Activated CD4-positive, alpha-beta T cell treated with anti-CD3 and anti-CD28 coated beads, Interleukin-2, amount 50 U/mL, for 16 hours (primary cell): ENCODE data around the gene CD83.

Experiments
- DNase-seq: peaks from one replicate; pipeline ENCODE4 v3.0.0-alpha.2; 2020

The CD83 gene

DNA sequence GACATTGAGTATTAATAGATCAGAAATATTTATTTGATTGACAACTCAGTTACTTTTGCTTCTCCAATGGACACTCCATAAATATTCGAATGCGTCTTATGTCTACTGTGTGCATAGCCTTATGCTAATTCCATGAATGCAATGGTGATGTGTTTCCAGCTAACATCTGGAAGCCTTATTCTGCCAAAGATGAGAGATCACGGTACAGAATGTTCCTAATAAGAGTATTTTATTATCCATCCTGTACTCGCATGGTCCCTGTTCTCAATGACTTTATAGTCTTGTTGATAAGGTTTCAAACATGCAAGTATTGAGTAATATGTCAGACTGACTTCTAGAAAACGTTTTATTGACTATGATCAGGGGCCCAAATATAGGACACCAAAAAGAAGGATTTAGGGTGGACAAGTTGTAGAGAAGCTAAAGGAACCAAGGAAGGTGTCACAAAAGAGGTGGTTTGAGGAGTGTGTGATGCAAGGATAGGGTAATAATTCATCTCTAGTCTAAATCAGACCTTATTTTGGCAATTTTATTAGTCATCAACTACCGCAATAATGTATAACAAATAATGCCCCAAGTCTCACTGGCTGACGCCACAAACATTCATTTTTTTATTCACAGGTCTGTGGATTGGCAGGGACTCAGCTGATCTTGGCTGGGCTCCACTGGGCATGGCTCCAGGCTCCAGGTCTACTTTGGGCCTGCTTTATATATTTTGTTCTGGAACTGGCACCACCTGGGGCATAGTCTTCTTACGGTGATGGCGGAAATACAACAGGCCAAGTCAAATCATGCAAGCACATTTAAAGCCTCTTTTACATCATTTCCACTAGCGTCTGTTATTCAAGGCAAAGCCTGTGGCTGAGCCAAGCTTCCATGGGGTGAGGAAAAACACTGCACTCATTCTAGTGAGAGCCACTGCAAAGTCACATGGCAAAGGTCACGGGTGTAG lies 24.5 kb upstream of the CD83 start:
- no peak for DNase-seq

DNA sequence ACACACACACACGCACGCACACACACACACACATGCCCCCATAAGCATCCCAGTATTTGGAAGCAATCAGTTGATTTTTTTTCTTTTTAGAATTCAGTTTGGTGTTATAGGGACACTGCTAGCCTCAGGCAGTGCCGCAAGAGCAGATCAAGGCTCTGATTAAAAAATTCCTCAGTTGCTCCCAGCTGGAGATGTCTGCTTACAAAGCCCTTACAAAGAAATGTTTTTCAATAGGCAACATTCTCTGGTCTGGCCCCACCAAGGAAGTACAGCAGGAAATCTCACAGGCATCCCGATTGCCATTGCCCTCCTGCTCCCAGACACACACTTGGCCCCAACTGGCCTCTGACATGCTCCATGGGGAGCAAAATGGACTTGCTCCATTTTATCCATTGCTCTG lies 22.9 kb upstream of the CD83 start:
- no peak for DNase-seq

DNA sequence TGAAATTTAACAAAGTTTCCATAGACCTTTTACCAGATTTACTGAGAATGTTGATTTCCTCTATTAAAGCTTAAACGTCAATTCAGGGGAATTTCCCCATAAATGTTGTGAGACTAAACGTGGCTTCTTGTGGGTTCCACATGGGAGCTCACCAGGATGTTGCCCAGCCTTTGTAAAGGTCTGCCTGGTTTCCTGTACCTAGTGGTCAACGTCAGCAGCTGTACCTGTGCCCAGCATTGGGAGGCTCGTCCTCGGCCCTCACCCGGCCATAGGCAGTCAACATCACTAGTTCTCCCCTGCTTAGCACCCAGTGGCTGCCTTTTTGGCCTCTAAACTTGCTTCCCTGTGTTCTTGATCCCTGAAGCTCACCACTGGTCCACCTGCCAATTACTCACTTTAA lies 22.1 kb upstream of the CD83 start:
- DNase-seq, result no peak

DNA sequence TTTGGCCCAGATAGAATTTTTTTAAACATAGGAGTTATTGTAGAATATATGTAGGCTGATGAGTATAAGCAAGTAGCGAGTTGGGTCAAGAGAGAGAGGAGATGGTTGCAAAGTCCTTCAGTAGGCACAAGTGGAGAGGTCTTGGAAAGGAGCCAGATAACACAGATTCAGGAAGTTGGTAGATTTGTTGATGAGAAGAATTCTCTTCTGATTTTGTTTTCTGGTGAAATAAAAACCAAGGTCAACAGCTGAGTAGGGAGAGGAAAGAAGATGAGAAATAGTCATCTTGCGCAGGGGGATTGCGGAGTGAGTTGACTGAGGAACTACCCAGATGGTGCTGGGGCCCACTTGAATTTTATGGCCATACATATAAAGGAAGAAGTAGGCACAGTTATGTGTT lies 17.4 kb upstream of the CD83 start:
- no peak for DNase-seq

DNA sequence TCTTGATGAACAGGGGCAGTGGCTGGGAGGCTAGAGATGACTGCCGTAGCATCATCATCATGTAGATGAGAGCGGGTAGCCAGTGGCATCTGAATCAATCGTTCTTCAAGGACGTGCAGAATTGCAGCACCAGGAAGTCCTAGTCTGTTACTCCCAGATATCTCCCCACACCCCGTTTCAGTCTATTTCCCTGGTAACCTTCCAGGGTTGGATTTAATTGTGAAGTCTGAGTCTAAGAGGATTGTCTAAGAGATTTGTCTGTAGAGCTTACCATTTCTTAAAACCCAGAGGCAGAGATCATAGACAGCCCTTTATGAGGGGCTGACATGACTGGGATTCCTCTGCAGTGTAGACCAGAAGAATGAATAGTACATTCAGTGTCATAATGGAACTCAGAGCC lies 16.6 kb upstream of the CD83 start:
- no peak for DNase-seq

DNA sequence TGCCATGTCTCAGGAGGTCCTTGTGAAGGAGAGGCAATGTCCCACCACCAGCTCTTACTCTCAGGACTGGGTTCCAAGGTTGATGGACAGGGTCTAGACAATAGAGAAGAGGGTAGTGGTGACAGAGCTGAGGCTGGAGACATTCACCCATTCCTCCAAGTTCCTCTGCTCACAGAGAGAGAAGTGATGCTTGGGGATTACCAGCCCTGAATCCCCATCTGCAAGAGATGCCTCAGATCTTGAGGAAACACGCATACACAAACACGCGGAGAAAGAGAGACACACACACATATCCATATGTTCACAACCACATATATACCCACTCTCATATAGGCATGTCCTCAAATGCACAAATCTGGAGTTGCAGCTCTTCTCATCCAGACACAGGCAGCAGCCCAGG lies 15.2 kb upstream of the CD83 start:
- no peak for DNase-seq

DNA sequence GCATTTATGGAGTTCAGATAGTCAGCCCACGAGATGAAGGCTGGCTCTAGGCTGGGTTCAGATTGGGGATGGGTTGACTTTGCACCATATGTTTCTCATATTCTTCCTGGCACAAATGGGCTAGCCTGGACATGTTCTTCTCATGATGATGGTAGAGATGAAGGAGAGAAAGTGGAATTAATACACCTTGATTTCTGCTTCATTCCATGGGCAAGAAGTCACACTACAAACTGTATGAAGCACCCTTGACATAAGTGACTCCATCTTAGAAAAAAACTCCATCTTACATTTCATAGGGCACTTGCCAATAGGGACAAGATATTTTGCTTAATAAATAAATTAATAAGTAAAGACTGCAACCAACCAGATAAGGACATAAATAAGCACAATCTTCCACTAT lies 12.0 kb upstream of the CD83 start:
- no peak for DNase-seq

DNA sequence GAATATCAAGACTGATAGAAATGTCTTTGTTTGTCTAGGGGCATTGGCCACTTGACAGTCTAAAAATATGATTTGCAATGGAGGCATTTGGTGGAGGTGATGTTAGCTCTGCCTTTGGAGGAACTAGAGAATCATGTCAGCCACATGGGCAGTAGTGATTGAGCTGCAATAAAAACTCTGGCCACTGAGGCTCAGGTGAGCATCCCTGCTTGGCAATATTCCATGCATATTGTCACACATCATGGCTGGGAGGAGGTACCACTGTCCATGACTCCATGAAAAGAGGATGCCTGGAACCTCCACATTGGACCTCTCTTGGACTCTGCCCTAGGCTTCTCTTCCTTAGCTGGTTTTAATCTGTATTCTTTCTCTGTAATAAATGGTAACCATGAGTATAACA lies 10.6 kb upstream of the CD83 start:
- no peak for DNase-seq

DNA sequence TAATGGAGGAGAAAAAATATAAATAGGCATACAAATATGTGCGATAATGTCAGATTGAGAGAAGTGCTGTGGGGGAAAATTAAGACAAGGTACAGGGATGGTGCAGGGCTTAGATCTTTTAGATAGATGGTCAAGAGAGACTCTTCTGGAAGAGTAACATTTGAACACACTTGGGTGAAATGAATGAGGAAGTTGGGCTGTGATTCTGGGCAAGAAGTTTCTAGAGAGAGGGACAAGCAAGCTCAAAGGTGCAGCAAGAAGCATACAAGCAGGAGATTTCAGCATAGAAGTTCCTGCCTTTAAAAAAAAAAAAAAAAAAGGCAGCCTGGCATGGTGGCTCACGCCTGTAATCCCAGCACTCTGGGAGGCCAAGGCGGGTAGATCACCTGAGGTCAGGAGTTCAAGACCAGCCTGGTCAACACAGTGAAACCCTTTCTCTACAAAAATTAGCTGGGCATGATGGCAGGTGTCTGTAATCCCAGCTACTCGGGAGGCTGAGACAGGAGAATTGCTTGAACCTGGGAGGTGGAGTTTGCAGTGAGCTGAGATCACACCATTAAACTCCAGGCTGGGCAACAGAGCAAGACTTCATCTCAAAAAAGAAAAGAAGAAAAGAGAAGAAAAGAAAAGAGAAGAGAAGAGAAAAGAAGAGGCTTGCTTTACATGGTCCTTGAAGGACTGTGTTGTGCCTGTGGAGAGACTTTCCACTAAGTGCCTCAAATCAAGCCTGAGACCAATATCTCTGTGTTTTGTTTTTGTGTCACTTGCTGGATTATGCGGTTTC lies 9.7 kb upstream of the CD83 start:
- no peak for DNase-seq

DNA sequence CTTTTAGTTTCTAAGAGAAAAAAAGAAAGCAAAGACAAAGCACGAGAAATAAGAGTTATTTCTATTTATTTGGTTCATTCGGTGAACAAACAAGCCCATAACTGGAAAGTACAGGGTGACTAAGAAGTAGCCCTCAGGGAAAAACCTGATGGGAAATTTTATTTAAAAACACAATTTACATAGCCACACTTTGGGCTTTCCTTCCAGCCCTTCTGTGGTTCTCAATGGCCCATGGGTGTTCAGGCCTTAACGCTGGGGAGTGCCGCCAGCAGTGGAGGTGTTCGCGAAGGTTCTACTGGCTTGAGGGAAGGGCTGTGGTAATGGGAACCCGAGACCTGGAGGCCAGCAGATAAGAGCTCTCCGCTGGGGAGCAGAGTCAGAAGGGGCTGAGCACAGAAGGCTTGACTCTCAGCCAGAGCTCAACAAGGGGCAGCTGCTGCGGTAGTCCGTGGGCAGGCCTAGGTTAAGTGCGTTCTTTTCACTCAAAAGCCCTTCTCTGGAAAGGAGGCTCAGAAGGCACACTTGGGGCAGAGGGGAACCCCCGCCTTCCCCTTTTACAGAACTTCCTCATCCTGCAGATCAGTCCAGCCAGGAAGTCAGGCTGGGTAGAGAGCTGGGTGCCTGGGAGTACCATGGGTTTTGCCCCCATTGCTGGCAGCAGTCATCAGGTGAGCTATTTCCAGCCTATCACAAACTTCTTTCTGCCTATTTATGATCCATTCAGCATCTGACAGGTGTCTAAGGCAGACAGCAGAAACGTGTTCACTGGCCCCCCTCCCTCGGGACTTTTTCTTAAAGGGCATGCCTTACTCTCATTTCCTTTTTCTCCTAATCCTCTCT lies 8.8 kb upstream of the CD83 start:
- peak; percentile 12 for DNase-seq

DNA sequence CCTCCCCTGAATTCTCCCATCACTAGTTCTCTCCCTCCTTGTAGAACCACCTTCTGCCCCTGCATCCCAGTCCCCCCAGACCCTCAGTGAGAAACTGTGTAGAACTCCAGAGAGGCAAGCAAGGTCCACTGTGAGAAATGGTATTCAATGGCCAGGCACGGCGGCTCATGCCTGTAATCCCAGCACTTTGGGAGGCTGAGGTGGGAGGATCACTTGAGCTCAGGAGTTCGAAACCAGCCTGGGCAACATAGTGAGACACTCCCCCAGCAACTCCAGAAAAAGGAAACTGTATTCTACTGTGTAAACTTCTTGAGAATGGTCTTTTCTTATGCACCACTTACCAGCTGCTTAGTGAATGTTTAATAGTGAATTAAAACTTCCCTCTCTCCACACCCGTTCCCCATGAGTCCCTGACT lies 8.2 kb upstream of the CD83 start:
- no peak for DNase-seq

DNA sequence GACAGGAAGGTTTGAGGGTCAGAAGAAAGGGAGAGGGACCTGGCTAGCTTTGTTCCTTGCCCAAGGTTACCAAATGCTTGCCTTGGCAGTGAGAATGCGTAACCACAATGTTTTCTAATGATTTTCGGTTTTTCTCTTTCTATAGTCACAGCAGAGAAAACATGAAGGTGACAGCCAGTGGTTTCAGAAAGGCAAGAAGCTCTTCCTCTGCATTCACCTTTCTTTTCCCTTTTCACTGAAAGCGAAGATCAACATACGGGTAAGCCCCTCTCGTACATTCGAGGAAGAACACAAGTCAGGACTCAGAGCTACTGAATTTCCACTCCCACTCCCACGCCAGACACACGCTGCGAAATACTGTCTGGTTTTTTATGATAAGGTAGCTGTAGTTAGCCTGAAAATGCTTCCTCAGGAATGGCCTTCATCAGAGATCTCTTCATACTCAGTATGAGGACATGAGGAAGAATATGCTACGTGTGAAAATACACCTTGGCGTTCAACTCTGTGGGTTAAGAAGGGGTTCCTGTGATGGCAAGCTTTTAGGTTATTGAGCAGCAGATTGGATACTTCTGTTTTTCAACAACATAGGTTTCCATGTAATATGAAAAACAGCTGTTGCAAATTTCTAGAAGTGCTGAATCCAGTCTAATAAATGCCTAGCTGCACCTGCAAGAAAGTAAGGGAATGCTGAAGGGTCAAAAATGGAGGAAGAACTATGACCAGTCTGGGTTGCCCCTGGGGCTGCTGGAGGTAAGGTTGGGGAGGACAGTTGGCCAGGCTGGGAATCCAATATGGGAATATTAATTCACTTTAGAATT lies 7.4 kb upstream of the CD83 start:
- DNase-seq, result peak; percentile 54

DNA sequence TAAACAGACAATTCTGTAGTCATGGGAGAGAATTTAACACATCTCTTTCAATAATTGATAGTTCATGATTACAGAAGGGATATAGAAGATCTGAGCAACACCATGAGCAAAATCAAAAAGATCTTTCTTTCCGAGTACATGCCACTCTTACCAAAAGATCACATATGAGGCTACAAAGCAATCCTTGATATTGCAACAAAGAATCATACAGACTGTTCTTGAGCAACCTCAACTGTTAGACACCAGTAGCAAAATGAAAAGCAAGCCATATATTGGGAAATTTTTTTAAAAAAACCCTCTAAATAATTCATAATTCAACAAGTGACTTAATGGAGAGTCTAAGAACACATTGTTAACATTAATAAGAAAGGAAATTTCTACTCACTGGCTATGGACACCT lies 3.6 kb upstream of the CD83 start:
- DNase-seq, result no peak

DNA sequence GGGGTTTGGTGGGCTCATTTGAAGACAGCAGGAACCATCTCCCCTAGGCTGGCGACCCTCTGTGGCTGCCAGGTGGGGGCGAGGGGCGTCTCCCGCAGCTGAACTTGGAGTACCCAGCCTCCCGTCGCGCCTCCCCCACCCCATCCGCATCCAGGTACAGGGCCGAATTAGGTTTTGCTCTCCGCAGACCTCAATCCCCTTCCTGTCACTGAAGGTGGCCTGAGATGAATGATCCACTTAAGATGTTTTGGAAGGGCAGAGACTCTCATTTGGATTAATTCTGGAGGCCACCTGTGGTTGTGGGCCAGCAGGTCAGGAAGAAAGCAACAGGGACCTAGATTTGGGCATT lies 493 bp downstream of the CD83 start:
- DNase-seq, result peak; percentile 24

DNA sequence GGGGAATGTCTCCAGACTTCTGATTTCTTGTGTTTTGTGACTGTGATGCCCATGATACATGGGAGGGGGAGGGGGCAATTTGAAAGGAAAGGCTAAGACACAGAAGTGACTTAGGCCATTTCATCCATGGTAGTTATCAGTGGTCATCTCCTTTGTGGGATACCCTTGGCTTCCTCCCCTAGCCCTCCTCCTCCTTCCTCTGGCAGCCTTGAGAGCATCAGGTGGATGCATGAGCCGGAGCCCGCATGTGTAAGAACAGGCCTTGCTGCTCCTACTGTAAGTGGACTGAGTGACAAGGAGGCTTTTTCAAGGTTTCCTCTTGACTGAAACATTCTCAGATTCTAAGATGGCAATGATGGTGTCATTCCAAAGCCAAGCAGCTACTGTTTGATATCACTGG lies 874 bp downstream of the CD83 start:
- peak; percentile 12 for DNase-seq

DNA sequence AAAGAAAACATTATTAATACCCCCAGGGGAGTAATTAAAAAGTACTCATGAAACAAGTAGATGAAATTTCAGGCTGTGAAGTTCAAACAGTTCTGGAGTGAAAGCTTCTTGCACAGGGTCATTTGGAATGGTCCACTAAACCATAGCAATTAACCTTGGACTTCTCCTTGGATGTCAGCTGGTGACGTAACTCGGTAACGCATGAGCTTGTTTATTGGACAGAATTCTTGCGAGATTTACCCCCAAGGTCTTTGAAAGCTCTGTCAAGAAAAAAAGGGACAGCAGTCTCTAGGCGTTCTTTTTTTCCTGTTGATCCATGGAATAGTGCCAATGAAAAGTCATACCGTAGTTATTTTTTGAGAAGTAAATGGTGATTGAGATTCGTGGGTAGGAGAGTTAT lies 2.2 kb downstream of the CD83 start:
- no peak for DNase-seq

DNA sequence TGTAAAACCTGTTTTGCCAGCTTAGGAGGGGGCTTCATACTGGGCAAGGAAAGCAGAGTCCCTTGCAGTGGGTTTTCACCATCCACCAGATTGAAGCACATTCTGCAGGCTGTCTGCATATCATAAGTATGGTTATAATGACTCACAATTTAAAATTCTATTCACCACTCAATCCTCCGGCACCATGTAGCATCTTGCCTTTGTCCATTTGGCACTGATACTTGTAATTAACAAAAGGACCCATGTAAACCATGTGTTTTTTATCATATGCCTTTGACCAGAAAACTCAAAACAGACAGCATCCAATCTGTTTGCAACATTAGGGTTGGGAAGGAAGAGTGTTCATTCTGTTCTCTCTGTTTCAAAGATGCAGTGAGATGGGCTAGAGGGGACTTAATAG lies 3.0 kb downstream of the CD83 start:
- no peak for DNase-seq

DNA sequence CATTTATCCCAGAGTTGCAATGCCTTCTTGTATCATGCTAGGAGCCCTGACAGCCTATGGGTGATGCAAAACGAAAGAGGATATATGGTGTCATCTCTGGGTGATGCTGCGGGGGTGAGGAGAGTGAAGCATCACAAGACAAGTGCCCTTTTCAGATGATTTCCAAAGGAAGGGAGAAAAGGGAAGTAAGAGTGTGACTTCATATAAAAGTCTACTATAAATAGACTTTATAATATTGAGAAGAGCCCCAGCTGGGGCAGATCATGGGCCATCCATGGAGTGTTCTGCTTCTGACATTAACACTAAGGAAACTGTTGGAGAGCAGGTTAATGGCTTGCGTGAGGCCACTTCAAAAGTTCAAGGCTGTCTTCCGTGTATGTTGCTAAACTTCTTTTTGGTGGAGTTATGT lies 4.4 kb downstream of the CD83 start:
- DNase-seq, result peak; percentile 79

DNA sequence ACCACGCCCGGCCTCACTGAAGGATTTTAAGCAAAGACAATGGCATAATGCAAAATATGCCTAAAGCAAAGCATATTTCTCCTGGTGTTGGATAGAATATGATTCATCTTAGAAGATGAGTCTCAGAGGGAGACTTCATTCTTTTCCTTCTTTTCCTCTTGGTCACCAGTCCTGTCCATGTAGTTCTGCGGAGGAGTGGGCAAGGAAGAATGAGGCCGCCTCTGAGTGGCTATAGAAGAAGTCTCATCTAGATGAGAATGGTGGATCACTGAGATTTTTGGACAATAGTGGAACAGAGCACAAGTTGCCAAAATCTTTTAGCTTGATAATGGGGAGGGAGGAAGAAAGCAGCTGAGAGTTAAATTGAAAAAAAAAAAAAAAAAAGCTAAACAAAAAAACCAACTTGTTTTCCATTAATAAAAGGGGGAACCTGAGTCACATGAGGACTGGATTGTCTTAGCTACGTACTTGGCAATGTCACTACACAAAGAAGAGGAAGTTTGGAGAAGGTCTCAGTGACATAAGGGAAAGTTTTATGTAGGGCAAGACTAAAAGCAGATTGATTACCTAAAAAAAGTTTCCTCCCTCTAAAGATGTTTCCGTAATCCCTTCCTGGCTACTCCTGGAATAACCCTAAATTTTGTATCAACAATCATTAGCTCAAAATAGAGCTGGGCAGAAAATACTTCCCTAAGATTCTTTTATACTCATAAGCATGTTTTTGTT lies 6.0 kb downstream of the CD83 start:
- no peak for DNase-seq

DNA sequence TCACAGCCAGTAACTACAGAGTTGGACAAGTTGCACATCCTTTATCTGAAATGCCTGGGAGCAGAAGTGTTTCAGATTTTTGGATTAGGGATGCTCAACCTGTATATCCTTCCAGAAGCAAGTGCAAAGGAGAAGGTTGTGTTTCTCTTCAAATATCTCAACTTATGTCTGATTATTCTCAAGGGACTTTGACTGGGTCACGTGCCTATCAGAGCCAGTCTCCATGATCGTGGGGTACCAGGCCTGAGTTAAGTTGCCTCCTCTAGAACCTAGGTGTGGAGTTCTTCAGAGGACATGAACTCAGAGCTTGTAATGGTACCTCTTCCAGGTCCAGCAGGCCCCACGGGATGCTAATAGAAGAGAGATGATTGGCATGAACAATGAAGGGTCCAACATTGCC lies 7.8 kb downstream of the CD83 start:
- no peak for DNase-seq

DNA sequence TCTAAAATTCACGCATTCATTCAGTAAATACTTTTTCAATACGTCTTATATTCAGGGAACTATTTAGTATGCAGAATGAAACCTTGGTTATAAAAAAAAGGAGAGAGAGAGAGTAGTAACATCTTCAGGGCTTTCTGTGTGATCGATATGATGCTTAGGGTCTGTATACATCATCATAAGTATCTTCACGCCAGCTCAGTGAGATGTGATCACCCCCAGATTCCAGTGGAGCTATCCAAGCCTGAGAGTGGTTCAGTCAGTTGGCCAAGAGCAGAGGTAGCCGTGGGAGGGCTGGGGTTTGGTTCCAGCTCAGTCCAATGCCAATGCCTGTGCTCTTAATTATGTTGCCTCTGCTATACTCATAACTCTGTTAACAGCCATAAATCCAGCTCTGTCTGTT lies 8.6 kb downstream of the CD83 start:
- DNase-seq, result no peak

DNA sequence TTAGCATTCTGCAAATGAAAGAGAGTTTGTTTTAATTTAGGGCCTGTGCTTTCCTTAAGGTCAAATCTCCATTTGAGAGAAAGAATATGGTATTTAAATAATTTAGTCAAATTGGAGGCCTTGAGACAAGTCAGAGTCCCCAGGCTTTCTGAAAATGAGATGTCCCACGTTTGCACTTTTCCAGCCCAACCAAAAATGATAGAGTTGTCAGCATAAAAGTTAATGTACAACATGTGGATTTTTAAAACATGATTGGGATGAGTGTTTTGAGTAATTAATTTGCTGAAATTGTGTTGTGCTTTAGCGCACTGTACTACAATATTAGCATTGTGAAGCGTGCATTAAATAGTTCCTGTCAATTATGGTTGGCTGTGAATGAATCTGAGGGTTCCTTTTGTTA lies 10.0 kb downstream of the CD83 start:
- no peak for DNase-seq
